ENCODE measurements around the gene CBL. TPM values are rescaled to one million over a fixed set of nuclear protein-coding genes. Genes with fewer than 3 reads are reported as not detected.
"Not testable (repeated sequence)": the region's sequence is repeated elsewhere in the genome, so short reads cannot be mapped to it uniquely, and the experiment has no call there.

CBL gene
- total RNA-seq, 2 donors from 2014 or later: 29.1 to 50.5 TPM

GRCh38 chr11:119207415-119207960 is 1.3 kb downstream of the CBL start:
- peak overlapping the region; percentile 81 to 98 for H3K27ac Mint-ChIP-seq
- ATAC-seq: no peak
- H3K4me1 Mint-ChIP-seq (ENCODE audit: low read depth in 2 of 2): peaks cover 20 to 23% of the 10 kb centered on the region in 2 donors
- H3K36me3 Mint-ChIP-seq: no peaks in the 10 kb centered on the region
- peak overlapping the region; percentile 95 for H3K4me3 Mint-ChIP-seq
- no peak for DNase-seq (ENCODE audit: low spot score)
- H3K9me3 Mint-ChIP-seq: no peaks in the 10 kb centered on the region
- H3K27me3 Mint-ChIP-seq: no peaks in the 10 kb centered on the region

DNA sequence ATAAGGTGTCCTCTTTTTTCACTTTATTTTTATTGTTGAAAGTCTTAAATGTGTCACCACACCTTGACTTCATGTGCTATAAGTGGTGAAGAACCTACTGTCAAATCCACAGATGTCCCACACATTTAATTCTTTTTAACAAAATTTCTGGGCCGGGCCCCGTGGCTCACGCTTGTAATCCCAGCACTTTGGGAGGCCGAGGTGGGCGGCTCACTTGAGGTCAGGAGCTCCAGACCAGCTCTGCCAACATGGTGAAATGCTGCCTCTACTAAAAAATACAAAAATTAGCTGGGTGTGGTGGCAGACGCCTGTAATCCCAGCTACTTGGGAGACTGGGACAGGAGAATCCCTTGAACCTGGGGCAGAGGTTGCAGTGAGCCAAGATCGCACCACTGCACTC is 3.0 kb downstream of the CBL start:
- DNase-seq (ENCODE audit: low spot score) (no peak), ATAC-seq (no peak)
- Mint-ChIP-seq H3K4me1 (ENCODE audit: low read depth in 2 of 2) (peaks cover 23% of the 10 kb centered on the region in 2 donors), H3K27ac (no peak overlapping the region), H3K4me3 (no peak overlapping the region), H3K36me3 (no peaks in the 10 kb centered on the region), H3K9me3 (no peaks in the 10 kb centered on the region), H3K27me3 (no peaks in the 10 kb centered on the region)

GRCh38 chr11:119210050-119210449 is 3.9 kb downstream of the CBL start:
- H3K27me3 Mint-ChIP-seq: no peaks in the 10 kb centered on the region
- H3K9me3 Mint-ChIP-seq: no peaks in the 10 kb centered on the region
- no peaks in the 10 kb centered on the region for H3K36me3 Mint-ChIP-seq
- H3K27ac Mint-ChIP-seq: no peak overlapping the region
- DNase-seq (ENCODE audit: low spot score): no peak
- H3K4me1 Mint-ChIP-seq (ENCODE audit: low read depth in 2 of 2): peaks cover 17 to 23% of the 10 kb centered on the region in 2 donors
- no peak overlapping the region for H3K4me3 Mint-ChIP-seq
- ATAC-seq: no peak

- H3K27me3 Mint-ChIP-seq: no peaks in the 10 kb centered on the region
- H3K4me1 Mint-ChIP-seq (ENCODE audit: low read depth in 2 of 2): peaks cover 12 to 15% of the 10 kb centered on the region in 2 donors
- H3K27ac Mint-ChIP-seq: peak overlapping the region in 1 of 2 donors; percentile 5
- no peaks in the 10 kb centered on the region for H3K36me3 Mint-ChIP-seq
- H3K4me3 Mint-ChIP-seq: no peak overlapping the region
- no peaks in the 10 kb centered on the region for H3K9me3 Mint-ChIP-seq
- ATAC-seq (peak; percentile 83 to 97), DNase-seq (ENCODE audit: low spot score) (no peak)
These were observed 12.2 kb downstream of the CBL start for GRCh38 chr11:119218141-119218878.

- ATAC-seq (no peak), DNase-seq (ENCODE audit: low spot score) (no peak)
- H3K27me3 Mint-ChIP-seq: no peaks in the 10 kb centered on the region
- H3K4me3 Mint-ChIP-seq: no peak overlapping the region
- H3K9me3 Mint-ChIP-seq: no peaks in the 10 kb centered on the region
- peaks cover 25 to 27% of the 10 kb centered on the region in 2 donors for H3K4me1 Mint-ChIP-seq (ENCODE audit: low read depth in 2 of 2)
- H3K27ac Mint-ChIP-seq: no peak overlapping the region
- no peaks in the 10 kb centered on the region for H3K36me3 Mint-ChIP-seq
These were observed 16.2 kb downstream of the CBL start for GRCh38 chr11:119222308-119222707.

- Mint-ChIP-seq H3K27me3 (no peaks in the 10 kb centered on the region), H3K9me3 (no peaks in the 10 kb centered on the region), H3K4me1 (ENCODE audit: low read depth in 2 of 2) (peaks cover 25% of the 10 kb centered on the region in 2 donors), H3K4me3 (no peak overlapping the region), H3K36me3 (no peaks in the 10 kb centered on the region), H3K27ac (no peak overlapping the region)
- DNase-seq (ENCODE audit: low spot score) (no peak), ATAC-seq (no peak)
These were observed 16.8 kb downstream of the CBL start for GRCh38 chr11:119222891-119223290.

DNA sequence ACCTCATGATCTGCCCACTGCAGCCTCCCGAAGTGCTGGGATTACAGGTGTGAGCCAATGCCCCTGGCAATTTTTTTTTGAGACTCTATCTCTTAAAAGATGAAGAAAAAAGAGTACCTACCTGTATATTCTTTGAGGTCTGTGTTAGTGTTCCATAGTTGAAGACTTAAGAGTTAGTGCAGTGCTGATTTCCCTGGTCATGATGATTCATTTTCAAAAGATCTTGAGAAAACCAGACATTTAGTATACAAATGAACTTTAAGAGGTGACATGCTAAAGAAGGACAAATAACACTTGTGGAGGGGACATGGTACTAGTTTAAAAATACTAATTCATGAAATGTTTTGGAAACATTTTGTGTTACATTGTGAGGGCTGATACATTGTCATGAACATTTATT is 17.7 kb downstream of the CBL start:
- no peak overlapping the region for H3K27ac Mint-ChIP-seq
- no peaks in the 10 kb centered on the region for H3K27me3 Mint-ChIP-seq
- H3K4me1 Mint-ChIP-seq (ENCODE audit: low read depth in 2 of 2): peaks cover 21 to 24% of the 10 kb centered on the region in 2 donors
- no peaks in the 10 kb centered on the region for H3K9me3 Mint-ChIP-seq
- ATAC-seq (no peak), DNase-seq (ENCODE audit: low spot score) (no peak)
- no peaks in the 10 kb centered on the region for H3K36me3 Mint-ChIP-seq
- no peak overlapping the region for H3K4me3 Mint-ChIP-seq

GRCh38 chr11:119228535-119229287 is 22.6 kb downstream of the CBL start:
- not testable (repeated sequence) for H3K27me3 Mint-ChIP-seq; DNase-seq (ENCODE audit: low spot score); H3K36me3 Mint-ChIP-seq; ATAC-seq; H3K9me3 Mint-ChIP-seq
- H3K4me3 Mint-ChIP-seq: peak overlapping the region; percentile 49
- peaks cover 28 to 35% of the 10 kb centered on the region in 2 donors for H3K4me1 Mint-ChIP-seq (ENCODE audit: low read depth in 2 of 2)
- peak overlapping the region; percentile 30 to 36 for H3K27ac Mint-ChIP-seq

- DNase-seq (ENCODE audit: low spot score) (no peak), ATAC-seq (no peak)
- H3K27me3 Mint-ChIP-seq: no peaks in the 10 kb centered on the region
- H3K27ac Mint-ChIP-seq: peak overlapping the region; percentile 30 to 36
- peaks cover 7% of the 10 kb centered on the region for H3K36me3 Mint-ChIP-seq
- H3K4me3 Mint-ChIP-seq: peak overlapping the region; percentile 49
- peaks cover 25 to 30% of the 10 kb centered on the region in 2 donors for H3K4me1 Mint-ChIP-seq (ENCODE audit: low read depth in 2 of 2)
- H3K9me3 Mint-ChIP-seq: no peaks in the 10 kb centered on the region
These were observed 23.1 kb downstream of the CBL start for GRCh38 chr11:119229288-119229672.

GRCh38 chr11:119229741-119230140 is 23.6 kb downstream of the CBL start:
- Mint-ChIP-seq H3K36me3 (peaks cover 7% of the 10 kb centered on the region), H3K27me3 (no peaks in the 10 kb centered on the region), H3K4me3 (no peak overlapping the region), H3K9me3 (no peaks in the 10 kb centered on the region), H3K4me1 (ENCODE audit: low read depth in 2 of 2) (peaks cover 25 to 27% of the 10 kb centered on the region in 2 donors), H3K27ac (peak overlapping the region in 1 of 2 donors; percentile 30)
- no peak for DNase-seq (ENCODE audit: low spot score)
- no peak for ATAC-seq

DNA sequence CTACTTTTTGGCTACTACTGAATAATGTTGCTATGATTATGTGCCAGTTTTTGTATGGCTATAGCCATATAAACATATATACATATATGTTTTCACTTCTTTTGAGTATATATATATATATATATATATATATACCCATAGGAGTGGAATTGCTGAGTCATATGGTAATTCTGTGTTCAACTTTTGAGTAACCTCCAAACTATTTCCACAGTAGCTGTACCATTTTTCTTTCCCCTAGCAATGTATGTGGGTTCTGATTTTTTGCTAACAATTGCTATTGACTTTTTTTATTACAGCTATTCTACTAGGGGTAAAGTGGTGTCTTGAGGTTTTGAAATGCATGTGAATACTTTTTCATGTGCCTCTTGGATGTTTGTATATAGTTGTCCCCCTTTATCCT is 30.4 kb downstream of the CBL start:
- Mint-ChIP-seq H3K36me3 (peaks cover 16% of the 10 kb centered on the region), H3K27ac (no peak overlapping the region), H3K4me1 (ENCODE audit: low read depth in 2 of 2) (peaks cover 10 to 30% of the 10 kb centered on the region in 2 donors), H3K4me3 (no peak overlapping the region), H3K9me3 (no peaks in the 10 kb centered on the region), H3K27me3 (no peaks in the 10 kb centered on the region)
- ATAC-seq: no peak
- no peak for DNase-seq (ENCODE audit: low spot score)

DNA sequence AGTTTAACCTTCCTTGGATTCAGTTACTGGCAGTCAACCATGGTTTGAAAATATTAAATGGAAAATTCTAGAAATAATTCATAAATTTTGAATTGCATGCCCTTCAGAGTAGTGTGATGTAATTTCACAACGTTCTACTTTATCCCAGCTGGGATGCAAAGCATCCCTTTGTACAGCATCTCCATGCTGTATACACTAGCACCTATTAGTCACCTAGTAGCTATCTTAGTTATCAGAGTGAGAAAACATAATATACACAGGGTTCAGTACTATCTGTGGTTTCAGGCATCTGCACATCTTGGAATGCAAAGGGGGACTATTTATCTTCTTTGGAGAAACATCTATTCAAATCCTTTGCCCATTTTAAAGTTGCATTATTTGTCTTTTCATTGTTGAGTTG is 30.8 kb downstream of the CBL start:
- ATAC-seq: peak in 1 of 2 donors; percentile 52
- no peak overlapping the region for H3K27ac Mint-ChIP-seq

GRCh38 chr11:119237515-119237914 is 31.4 kb downstream of the CBL start:
- Mint-ChIP-seq H3K27me3 (no peaks in the 10 kb centered on the region), H3K36me3 (peaks cover 19% of the 10 kb centered on the region), H3K27ac (no peak overlapping the region), H3K9me3 (no peaks in the 10 kb centered on the region), H3K4me3 (no peak overlapping the region), H3K4me1 (ENCODE audit: low read depth in 2 of 2) (peaks cover 8 to 34% of the 10 kb centered on the region in 2 donors)
- ATAC-seq (no peak), DNase-seq (ENCODE audit: low spot score) (no peak)

More for the DNA sequence above, 30.8 kb downstream of the CBL start:
- H3K4me1 Mint-ChIP-seq (ENCODE audit: low read depth in 2 of 2): peaks cover 10 to 34% of the 10 kb centered on the region in 2 donors
- H3K27me3 Mint-ChIP-seq: no peaks in the 10 kb centered on the region
- H3K9me3 Mint-ChIP-seq: no peaks in the 10 kb centered on the region
- H3K4me3 Mint-ChIP-seq: no peak overlapping the region
- no peak for DNase-seq (ENCODE audit: low spot score)
- H3K36me3 Mint-ChIP-seq: peaks cover 20% of the 10 kb centered on the region

All from natural killer cell treated with Interleukin-12 subunit alpha and Interleukin-12 subunit beta and Interleukin-15 and Interleukin-18, amount 100 ng/mL, for 72 hours (primary cell).